ENCODE data around the gene STK39.

STK39 gene

DNA sequence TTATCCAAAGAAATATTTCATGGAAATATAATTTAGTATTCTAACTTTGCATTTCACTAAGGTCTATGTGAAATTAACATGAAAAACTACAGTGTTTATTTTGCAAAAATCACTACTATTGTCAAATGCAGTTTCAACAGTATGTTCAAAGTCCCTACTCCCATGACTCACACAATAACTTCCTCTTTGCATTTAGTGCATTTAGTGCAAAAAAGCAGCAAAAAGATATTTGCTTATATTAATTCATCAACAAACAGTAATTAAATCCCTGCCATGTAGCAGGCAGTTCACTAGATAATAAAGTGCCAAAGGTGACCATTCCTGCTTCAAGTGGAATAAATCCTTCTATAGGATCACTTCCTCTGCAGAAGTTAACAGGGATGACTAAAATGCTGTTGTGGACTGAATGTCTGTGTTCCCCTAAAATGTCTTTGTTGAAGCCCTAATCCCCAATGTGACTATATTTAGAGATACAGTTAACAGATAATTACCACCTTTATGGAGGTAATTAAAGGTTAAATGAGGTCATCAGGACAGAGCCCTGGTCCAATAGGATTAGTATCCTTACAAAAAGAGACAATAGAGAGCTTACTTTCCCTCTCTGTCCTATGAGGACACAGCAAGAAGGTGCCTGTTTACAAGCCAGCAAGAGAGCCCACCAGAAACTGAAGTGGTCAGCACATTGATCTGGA lies 61.7 kb downstream of the STK39 start:
- DNase-seq: no peak

DNA sequence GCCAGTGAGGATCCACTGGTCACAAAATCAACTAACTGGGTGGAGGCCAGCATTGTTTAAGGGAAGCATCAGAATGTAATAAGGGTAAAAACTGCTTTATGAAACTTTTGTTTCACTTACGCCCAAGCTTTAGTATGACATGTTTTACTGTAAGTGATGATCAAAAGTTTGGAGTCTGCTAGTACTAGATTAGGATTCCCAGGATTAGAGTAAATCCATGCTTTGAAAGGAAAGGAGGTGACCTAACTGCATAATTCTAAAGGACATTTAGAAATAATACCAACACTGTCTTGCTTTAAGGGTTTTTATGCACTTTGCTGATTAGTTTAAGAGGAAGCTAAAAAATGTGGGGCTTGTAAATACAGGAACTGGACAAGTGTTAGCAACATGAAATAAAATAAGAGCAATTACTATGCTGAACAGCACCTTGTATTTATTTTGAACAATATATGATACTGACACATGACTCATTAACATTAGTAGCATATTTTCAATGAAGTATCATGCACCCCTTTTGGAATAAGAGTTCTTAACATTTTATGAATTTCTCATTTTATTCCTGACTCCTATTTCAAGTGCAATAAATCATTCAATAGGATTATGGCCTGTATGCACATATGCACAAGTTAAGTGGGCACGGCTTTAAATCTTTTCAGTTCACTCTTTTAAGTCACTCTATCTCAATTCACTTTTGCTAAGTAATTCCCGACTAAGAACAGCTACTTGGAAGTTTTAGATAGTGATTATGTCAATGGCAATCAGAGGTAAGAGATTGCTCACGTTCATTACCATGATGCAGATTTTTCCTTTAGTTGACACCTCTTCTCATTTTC lies 62.5 kb downstream of the STK39 start:
- H2BK5ac ChIP-seq (ENCODE audit: low read depth, low read length, poor library complexity): no peak overlapping the region
- no peak overlapping the region for H3K4ac ChIP-seq (ENCODE audit: low read depth, low read length)
- no peaks in the 10 kb centered on the region for H3K4me1 ChIP-seq (ENCODE audit: control insufficient read depth in 1 of 2, insufficient read depth in 2 of 2, low read length in 2 of 2)
- no peaks in the 10 kb centered on the region for H3K79me1 ChIP-seq (ENCODE audit: low read length)
- no peak overlapping the region for H3K27ac ChIP-seq (ENCODE audit: low read depth, low read length)
- no peaks in the 10 kb centered on the region for H3K36me3 ChIP-seq (ENCODE audit: control insufficient read depth in 1 of 2, insufficient read depth in 2 of 2, low read length in 2 of 2)
- no peak overlapping the region for H4K91ac ChIP-seq (ENCODE audit: low read depth, low read length)
- no peak overlapping the region for H2BK120ac ChIP-seq (ENCODE audit: insufficient read depth, low read length, poor library complexity)
- no peak overlapping the region for H2BK12ac ChIP-seq (ENCODE audit: low read length)
- no peak overlapping the region for H3K4me3 ChIP-seq (ENCODE audit: low read depth, low read length)
- no peak overlapping the region for H3K9ac ChIP-seq (ENCODE audit: low read length)
- H2AFZ ChIP-seq (ENCODE audit: insufficient read depth, low read length, poor library complexity): no peak overlapping the region
- no peak overlapping the region for H4K12ac ChIP-seq (ENCODE audit: low read depth, low read length)
- no peaks in the 10 kb centered on the region for H3K9me3 ChIP-seq (ENCODE audit: insufficient read depth, low read depth, low read length)
- DNase-seq: no peak
- H3K18ac ChIP-seq (ENCODE audit: low read length): no peak overlapping the region
- no peaks in the 10 kb centered on the region for H3K79me2 ChIP-seq (ENCODE audit: control insufficient read depth, insufficient read depth, low read length, poor library complexity)
- H3K27me3 ChIP-seq (ENCODE audit: insufficient read depth, low read length): no peaks in the 10 kb centered on the region
- H4K8ac ChIP-seq (ENCODE audit: low read depth, low read length): no peak overlapping the region
- H2AK5ac ChIP-seq (ENCODE audit: low read length): no peak overlapping the region
- no peak overlapping the region for H3K4me2 ChIP-seq (ENCODE audit: low read length)
- no peak overlapping the region for H3K23ac ChIP-seq (ENCODE audit: low read length)
- WGBS (ENCODE audit: extremely low coverage, insufficient coverage, insufficient read length): no CpG with 5 or more reads among the region's 4 CpGs
- no peak overlapping the region for H3K14ac ChIP-seq (ENCODE audit: low read length)

More for the DNA sequence above, 61.7 kb downstream of the STK39 start:
- Histone ChIP-seq H3K4me3 (ENCODE audit: low read depth, low read length) (no peak overlapping the region), H3K23ac (ENCODE audit: low read length) (no peak overlapping the region), H3K14ac (ENCODE audit: low read length) (no peak overlapping the region), H2AK5ac (ENCODE audit: low read length) (no peak overlapping the region), H2BK12ac (ENCODE audit: low read length) (no peak overlapping the region), H3K18ac (ENCODE audit: low read length) (no peak overlapping the region), H3K9ac (ENCODE audit: low read length) (no peak overlapping the region), H3K79me2 (ENCODE audit: control insufficient read depth, insufficient read depth, low read length, poor library complexity) (no peaks in the 10 kb centered on the region), H4K12ac (ENCODE audit: low read depth, low read length) (no peak overlapping the region), H3K27ac (ENCODE audit: low read depth, low read length) (no peak overlapping the region), H3K4me1 (ENCODE audit: control insufficient read depth in 1 of 2, insufficient read depth in 2 of 2, low read length in 2 of 2) (peaks cover 0 to 3% of the 10 kb centered on the region in 2 experiments), H3K79me1 (ENCODE audit: low read length) (no peaks in the 10 kb centered on the region), H4K91ac (ENCODE audit: low read depth, low read length) (no peak overlapping the region), H3K9me3 (ENCODE audit: insufficient read depth, low read depth, low read length) (no peaks in the 10 kb centered on the region), H3K4me2 (ENCODE audit: low read length) (no peak overlapping the region), H3K4ac (ENCODE audit: low read depth, low read length) (no peak overlapping the region), H2AFZ (ENCODE audit: insufficient read depth, low read length, poor library complexity) (no peak overlapping the region), H3K27me3 (ENCODE audit: insufficient read depth, low read length) (no peaks in the 10 kb centered on the region), H2BK5ac (ENCODE audit: low read depth, low read length, poor library complexity) (no peak overlapping the region), H3K36me3 (ENCODE audit: control insufficient read depth in 1 of 2, insufficient read depth in 2 of 2, low read length in 2 of 2) (no peaks in the 10 kb centered on the region), H2BK120ac (ENCODE audit: insufficient read depth, low read length, poor library complexity) (no peak overlapping the region), H4K8ac (ENCODE audit: low read depth, low read length) (no peak overlapping the region)

DNA sequence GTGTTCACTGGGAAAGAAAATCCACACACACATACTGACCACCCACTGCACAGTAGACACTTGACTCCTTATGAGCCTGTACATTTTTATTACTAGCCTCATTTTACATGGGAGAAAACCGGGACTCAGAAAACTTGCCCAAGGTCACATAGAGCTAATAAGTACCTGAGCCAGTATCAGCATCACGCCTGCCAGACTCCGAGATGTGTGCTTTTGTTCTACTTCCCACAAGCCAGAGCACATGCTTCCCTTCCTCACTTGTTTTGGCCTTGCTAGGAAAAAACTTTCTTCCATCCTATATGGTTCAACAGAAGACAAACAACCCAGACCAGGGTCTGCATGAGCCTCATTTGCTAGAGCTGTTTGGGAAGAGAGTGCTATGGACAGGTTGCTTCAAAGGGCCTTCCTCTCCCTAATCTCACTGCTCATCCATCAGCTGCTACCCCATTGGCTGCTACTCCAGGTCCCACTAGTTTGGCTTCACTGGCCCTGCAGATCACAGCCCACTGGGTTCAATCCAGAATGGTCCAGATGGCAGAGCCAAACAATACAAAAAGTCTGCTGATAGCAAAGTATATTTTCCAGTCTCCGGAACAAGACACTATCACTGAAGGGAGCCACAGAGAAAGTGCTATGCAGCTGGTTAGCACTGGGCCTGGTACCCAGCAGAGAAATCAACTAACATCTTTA lies 63.9 kb downstream of the STK39 start:
- no peak overlapping the region for H2BK12ac ChIP-seq (ENCODE audit: low read length)
- no peak overlapping the region for H2AK5ac ChIP-seq (ENCODE audit: low read length)
- H3K4ac ChIP-seq (ENCODE audit: low read depth, low read length): no peak overlapping the region
- H2BK5ac ChIP-seq (ENCODE audit: low read depth, low read length, poor library complexity): no peak overlapping the region
- H3K36me3 ChIP-seq (ENCODE audit: control insufficient read depth in 1 of 2, insufficient read depth in 2 of 2, low read length in 2 of 2): no peaks in the 10 kb centered on the region
- no CpG with 5 or more reads among the region's 4 CpGs for WGBS (ENCODE audit: extremely low coverage, insufficient coverage, insufficient read length)
- H3K27me3 ChIP-seq (ENCODE audit: insufficient read depth, low read length): no peaks in the 10 kb centered on the region
- H4K8ac ChIP-seq (ENCODE audit: low read depth, low read length): no peak overlapping the region
- no peak for DNase-seq
- no peaks in the 10 kb centered on the region for H3K9me3 ChIP-seq (ENCODE audit: insufficient read depth, low read depth, low read length)
- no peak overlapping the region for H3K14ac ChIP-seq (ENCODE audit: low read length)
- no peak overlapping the region for H2BK120ac ChIP-seq (ENCODE audit: insufficient read depth, low read length, poor library complexity)
- H3K4me1 ChIP-seq (ENCODE audit: control insufficient read depth in 1 of 2, insufficient read depth in 2 of 2, low read length in 2 of 2): no peaks in the 10 kb centered on the region
- no peak overlapping the region for H3K4me2 ChIP-seq (ENCODE audit: low read length)
- no peak overlapping the region for H3K18ac ChIP-seq (ENCODE audit: low read length)
- no peak overlapping the region for H3K23ac ChIP-seq (ENCODE audit: low read length)
- no peak overlapping the region for H2AFZ ChIP-seq (ENCODE audit: insufficient read depth, low read length, poor library complexity)
- H3K9ac ChIP-seq (ENCODE audit: low read length): no peak overlapping the region
- H4K91ac ChIP-seq (ENCODE audit: low read depth, low read length): no peak overlapping the region
- H3K4me3 ChIP-seq (ENCODE audit: low read depth, low read length): no peak overlapping the region
- H3K27ac ChIP-seq (ENCODE audit: low read depth, low read length): no peak overlapping the region
- H3K79me1 ChIP-seq (ENCODE audit: low read length): no peaks in the 10 kb centered on the region
- H3K79me2 ChIP-seq (ENCODE audit: control insufficient read depth, insufficient read depth, low read length, poor library complexity): no peaks in the 10 kb centered on the region
- no peak overlapping the region for H4K12ac ChIP-seq (ENCODE audit: low read depth, low read length)

GRCh38 chr2:168182550-168183249 lies 64.7 kb downstream of the STK39 start:
- Histone ChIP-seq H2AFZ (ENCODE audit: insufficient read depth, low read length, poor library complexity) (no peak overlapping the region), H3K4me1 (ENCODE audit: control insufficient read depth in 1 of 2, insufficient read depth in 2 of 2, low read length in 2 of 2) (no peaks in the 10 kb centered on the region), H3K4ac (ENCODE audit: low read depth, low read length) (no peak overlapping the region), H3K79me1 (ENCODE audit: low read length) (no peaks in the 10 kb centered on the region), H2BK5ac (ENCODE audit: low read depth, low read length, poor library complexity) (no peak overlapping the region), H3K14ac (ENCODE audit: low read length) (no peak overlapping the region), H4K91ac (ENCODE audit: low read depth, low read length) (no peak overlapping the region), H3K27ac (ENCODE audit: low read depth, low read length) (no peak overlapping the region), H3K23ac (ENCODE audit: low read length) (no peak overlapping the region), H4K12ac (ENCODE audit: low read depth, low read length) (no peak overlapping the region), H3K4me3 (ENCODE audit: low read depth, low read length) (no peak overlapping the region), H2BK120ac (ENCODE audit: insufficient read depth, low read length, poor library complexity) (no peak overlapping the region), H2AK5ac (ENCODE audit: low read length) (no peak overlapping the region), H3K79me2 (ENCODE audit: control insufficient read depth, insufficient read depth, low read length, poor library complexity) (no peaks in the 10 kb centered on the region), H3K18ac (ENCODE audit: low read length) (no peak overlapping the region), H3K27me3 (ENCODE audit: insufficient read depth, low read length) (no peaks in the 10 kb centered on the region), H3K9me3 (ENCODE audit: insufficient read depth, low read depth, low read length) (no peaks in the 10 kb centered on the region), H3K36me3 (ENCODE audit: control insufficient read depth in 1 of 2, insufficient read depth in 2 of 2, low read length in 2 of 2) (no peaks in the 10 kb centered on the region), H4K8ac (ENCODE audit: low read depth, low read length) (no peak overlapping the region), H2BK12ac (ENCODE audit: low read length) (no peak overlapping the region), H3K9ac (ENCODE audit: low read length) (no peak overlapping the region), H3K4me2 (ENCODE audit: low read length) (no peak overlapping the region)
- peak; percentile 10 to 48 for DNase-seq
- WGBS (ENCODE audit: extremely low coverage, insufficient coverage, insufficient read length): no CpG with 5 or more reads among the region's 5 CpGs

Data from trophoblast cell (in vitro differentiated cells and primary cell).